ENCODE measurements around the gene LRRC47.

The LRRC47 gene

DNA sequence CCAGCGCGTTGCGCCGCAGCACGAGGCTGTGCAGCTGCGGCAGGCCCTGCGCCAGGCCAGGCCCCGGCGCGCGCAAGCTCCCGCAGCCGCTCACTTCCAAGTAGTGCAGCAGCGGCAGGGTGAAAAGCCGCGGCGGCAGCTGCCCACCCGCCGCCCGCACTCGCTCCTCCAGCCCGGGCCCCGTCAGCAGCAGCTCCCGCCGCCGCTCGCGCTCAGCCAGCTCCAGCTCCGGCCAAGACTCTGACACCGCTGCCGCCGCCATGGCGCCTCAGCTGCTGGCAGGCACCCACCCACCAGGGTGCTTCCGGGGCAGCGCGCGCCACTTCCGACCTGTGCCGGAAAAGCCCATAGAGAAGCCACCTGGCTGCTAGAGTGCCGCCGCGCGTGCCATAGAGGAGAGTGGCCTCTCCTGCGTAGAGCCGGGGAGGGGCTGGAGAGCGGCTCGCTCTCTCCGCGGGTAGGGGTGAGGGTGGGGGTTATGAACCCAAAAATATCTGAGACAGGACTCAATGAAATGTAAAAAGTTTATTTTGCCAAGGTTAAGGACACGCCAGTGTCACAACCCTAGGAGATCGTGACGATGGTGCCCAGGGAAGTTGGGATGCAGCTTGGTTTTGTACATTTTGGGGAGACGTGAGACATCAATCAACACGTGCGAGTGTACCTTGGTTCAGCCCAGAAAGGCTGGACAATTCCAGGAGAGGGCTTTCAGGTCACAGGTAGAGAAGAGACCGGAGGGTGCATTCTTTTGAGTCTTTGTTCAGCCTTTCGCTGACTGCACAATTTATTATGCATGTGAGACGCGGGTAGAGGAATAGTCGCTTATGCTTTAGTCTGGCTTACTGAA is at the start of gene LRRC47:
Gene LRRC47, minus strand, starts transcription at position 284 of the 847 bp plus-strand sequence. Its CDS starts 22 bp downstream, at position 262.
- DNase-seq = peak; percentile 97

DNA sequence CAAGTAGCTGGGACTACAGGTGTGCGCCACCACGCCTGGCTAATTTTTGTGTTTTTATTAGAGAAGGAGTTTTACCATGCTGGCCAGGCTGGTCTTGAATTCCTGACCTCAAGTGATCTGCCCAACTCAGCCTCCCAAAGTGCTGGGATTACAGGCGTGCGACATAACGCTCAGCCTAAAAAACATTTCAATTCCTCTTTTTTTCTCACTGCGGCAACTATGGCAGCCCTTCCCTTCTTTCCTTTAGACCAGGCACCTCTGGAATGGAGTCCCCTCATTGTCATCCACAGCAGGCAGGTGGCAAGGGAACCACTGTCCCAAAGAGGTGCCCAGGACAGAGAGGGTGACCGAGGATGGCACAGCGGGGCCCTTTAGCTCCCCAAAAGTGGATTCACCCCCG is 46.6 kb upstream of the LRRC47 start:
- no peak for DNase-seq

DNA sequence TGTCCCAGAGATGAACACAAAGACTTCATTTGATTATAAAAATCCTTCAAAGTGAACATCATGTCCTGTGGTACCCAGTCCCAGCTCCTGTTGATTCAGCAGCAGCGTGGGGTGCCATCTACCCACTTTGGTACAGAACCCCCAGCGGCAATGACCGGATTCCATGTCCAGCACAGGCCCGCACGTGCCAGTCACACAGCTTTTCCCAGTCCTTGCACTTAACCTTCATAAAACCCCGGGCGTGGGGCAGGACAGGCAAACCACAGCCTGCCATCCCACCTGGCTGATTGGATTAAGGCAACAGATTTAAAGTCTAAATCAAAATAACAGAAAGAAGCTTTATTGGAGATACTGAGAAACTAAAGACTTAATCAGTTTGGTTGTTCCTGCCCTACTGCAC is 45.2 kb upstream of the LRRC47 start:
- no peak for DNase-seq

GRCh38 chr1:3838788-3839187 is 42.5 kb upstream of the LRRC47 start:
- no peak for DNase-seq

- no peak for DNase-seq
Observed at GRCh38 chr1:3837685-3838084, 41.4 kb upstream of the LRRC47 start.

DNA sequence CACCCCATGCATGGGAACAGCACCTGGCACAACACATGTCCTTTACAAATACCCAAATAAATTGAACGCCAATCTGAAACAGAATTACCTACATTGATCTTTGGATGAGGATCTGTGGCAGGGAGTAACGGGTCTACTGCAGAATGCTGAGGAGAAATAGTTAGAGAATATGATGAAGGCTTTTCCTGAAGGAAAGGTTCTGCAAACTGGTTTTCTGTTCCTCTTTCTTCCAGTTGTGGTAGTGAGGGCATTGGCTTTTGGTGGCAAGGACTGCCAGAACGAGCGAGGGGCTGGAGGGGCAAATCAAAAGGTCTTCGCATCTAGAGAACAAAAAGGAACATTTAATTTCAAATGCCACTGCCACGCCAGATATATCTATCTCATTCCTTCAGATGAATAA is 40.9 kb upstream of the LRRC47 start:
- DNase-seq = no peak

DNA sequence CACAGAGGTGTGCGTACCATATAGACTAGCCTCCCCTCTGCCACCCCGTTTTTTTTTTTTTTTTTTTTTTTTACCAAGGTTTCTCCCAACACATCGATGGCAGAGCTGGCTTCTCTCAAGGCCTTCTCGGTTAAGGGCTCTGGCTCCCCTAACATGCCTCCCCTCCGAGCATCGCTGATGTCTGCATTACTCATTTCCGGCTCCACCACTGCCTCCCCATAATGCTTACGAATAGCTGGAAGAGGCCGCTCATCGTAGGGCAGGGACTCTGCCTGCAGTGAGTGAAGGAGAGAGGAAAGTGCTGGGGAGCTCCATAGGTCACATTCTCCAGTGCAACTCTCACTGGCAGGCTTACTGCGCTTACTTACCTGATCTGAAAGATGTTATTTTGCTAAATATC is 40.1 kb upstream of the LRRC47 start:
- DNase-seq = no peak

DNA sequence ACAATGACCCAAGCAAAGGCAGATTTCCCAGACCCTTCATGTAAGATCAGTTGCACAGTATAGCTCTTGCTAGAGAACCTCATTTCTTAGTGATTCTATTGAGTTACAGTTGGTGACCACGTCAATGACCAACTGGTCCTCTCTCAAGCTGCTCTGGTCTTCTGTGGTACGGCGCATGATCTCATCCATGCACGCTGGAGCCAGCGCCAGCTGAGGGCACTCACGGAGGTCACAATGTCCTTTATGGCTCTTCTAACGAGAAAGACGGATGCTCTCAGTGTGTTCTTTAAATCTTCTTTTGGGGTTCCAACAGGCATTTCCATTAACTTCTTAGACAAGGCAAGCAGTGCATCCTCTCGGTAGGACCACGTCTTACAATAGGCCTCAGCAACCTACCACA is 38.4 kb upstream of the LRRC47 start:
- no peak for DNase-seq

DNA sequence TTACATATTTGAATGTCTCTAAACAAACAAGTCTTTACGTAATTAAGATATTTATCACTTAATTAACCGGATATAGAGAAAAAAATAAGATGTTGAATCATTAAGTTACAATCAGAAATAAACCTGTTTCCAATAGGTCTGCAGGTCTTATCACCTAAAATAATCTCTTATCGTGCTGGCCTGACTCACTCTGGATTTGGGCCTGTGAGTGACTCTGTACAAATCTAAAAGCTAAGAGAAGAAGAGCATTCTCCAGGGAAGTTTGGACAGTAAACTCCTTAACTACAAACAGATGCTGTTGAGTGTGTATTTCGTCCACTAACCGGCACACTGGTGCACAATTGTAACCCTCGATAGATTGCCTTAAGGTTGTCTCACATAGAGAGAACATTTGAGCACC is 35.4 kb upstream of the LRRC47 start:
- DNase-seq = no peak

DNA sequence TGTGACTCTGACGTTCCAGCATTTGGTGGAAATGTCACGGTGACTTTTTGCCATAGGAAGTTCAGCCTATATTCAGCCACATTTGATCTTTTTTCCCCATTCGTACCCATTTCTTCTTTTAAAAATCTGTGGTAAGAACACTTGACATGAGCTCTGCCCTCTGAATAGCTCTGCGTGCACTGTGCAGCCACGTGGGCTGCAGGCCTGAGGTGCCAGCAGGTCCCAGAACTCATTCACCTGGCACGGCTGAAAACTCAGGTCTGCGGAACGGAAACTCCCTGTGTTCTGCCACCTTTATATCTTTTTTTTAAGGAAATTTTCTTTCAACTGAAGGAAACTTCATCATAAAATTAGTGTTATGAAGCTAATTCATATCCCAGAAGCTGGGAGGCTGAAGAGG is 32.1 kb upstream of the LRRC47 start:
- DNase-seq = no peak

DNA sequence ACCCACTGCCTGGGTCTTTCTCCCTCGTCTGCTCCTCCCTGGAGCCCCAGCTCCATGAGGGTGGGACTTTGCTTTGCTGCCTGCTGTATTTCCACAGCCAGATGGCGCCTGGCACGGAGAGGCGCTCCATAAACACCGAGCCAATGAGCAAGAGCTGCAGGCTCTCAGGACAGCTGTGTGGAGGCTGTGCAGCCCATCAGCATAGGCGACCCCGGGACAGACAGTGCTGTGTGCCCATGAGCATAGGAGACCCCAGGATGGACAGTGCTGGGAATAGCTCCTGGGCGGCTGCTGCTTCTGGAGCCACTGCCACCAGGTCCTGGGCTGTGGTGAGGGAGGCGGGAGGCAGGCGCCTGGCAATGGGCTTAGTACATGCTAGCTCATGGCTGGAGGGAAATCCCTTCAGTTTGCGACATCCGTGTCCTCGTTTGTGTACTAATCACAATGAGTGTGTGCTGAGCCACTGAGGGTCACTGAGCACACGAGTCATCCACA is 31.6 kb upstream of the LRRC47 start:
- no peak for DNase-seq

GRCh38 chr1:3825356-3825755 is 29.1 kb upstream of the LRRC47 start:
- DNase-seq = no peak

DNA sequence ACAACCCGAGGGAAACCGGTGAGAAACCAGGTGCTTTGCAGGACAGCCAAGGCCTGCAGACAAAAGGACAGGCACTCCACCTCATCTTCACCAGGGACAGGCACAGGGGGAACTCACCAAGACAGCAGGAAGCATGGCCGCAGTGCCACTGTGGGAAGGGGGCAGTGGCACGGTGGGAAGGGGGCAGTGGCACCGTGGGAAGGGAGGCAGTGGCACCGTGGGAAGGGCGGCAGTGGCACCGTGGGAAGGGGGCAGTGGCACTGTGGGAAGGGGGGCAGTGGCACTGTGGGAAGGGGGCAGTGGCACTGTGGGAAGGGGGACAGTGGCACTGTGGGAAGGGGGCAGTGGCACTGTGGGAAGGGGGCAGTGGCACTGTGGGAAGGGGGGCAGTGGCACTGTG is 28.4 kb upstream of the LRRC47 start:
- DNase-seq = no peak

- DNase-seq = no peak
Observed at GRCh38 chr1:3822421-3822820, 26.1 kb upstream of the LRRC47 start.

DNA sequence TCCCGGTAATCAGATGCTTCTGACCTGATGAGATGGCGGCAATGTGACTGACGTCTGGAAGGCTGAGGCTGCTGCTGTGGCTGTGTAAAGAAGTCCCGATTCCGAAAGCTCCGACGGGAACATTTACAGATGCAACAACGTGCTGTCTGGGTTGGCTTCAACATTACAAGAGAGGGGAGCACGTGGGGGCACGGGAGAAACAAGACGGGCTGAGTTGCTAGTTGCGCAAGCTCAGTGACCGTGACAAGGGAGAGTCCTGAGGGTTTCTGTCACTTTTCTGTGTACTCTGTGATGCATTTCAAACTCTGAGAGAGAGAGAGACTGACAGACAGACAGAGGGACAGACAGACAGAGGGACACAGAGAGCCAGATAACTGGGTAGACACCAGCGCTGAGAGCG is 25.6 kb upstream of the LRRC47 start:
- DNase-seq = no peak

DNA sequence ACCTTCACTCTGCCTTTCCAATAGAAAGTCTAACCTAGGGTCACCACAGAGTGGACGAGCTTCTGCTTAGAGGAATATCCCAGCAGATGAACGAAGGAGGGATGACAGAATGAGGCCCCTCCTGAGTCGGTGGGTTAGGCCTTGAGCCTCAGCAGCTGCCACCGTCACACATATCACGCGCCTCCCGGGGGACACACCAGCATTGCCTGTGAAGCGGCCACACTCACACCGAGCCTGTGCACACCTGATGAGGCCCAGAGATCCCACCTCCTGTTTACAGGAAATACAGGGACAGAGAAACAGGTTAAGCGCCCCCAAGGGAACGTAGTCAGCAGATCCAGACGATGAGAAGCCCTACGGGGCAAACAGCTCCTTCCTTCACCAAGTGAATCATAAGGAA is 25.1 kb upstream of the LRRC47 start:
- DNase-seq = no peak

GRCh38 chr1:3821004-3821403 is 24.7 kb upstream of the LRRC47 start:
- DNase-seq = no peak

DNA sequence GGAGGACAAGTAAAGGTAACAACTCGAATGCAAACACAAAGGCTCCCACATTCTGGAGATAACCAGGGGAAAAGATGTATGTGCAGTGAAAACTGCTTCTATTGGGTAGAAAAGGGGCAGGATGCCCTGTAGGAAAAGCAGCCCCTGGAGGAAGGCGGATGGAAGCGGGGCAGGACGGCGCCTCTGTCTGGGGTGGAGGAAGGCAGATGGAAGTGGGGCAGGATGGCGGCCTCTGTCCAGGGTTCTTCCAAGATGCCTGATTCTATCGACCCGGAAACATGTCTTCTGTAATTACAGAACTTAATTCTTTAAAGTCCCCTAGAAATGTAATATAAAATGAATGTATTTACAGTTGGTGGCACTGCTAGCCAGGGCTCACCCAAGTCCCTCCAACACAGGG is 24.0 kb upstream of the LRRC47 start:
- no peak for DNase-seq

DNA sequence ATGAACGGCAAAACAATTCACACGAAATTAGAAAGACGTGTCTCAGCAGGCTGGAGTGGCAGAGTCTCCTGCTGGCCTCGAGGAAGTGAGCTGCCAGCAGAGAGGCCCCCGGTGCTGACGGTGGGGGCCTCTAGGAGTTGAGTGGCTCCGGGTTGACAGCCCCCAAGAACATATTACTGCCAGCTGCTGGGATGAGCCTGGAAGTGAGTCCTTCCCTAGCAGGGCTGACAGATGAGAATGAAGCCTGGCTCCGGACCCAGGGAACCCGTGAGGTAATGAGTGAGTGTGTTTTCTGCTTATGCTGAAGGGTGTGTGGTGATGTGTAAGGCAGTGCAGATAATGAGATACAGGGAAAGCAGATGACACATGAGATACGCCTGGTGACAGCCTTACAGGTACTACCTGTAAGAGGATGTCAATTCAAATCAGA is 23.5 kb upstream of the LRRC47 start:
- DNase-seq = no peak

GRCh38 chr1:3817821-3818597 is 21.7 kb upstream of the LRRC47 start:
- DNase-seq = no peak

GRCh38 chr1:3817138-3817740 is 20.9 kb upstream of the LRRC47 start:
- no peak for DNase-seq

DNA sequence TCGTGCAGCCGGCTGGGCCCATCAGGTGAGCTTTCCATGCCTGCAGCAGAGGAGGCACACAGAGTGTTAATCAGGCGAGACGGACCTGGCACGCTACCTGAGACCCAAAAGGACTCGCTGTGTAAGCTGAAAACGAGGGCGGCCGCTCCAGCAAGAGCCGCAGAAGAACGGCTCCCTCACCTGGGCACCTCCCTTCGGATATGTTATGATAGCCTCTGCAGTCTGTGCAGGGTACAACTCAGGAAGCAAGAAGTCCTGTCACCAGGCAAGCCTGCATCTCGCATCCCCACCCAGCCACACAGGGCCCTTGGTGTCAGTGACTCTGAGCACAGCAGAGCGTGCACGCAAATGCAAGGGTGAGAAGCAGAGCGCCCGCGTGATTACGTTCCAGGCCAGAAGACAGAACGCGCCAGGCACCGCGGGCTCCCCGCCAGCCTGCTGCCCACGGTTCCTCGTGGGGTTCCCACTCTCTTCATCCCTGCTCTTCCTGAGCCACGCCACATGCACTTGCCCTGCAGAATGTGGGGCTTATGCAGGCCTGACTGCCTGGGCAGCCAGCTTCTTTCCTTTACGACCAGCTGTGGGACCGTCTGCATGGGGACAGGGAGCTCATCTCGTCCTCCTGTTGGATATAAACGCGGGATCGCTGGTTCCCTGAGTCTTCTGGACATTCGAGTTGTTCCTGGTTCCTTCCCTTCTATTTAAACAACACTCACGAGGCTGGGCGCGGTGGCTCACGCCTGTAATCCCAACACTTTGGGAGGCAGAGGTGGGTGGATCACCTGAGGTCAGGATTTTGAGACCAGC is 20.2 kb upstream of the LRRC47 start:
- DNase-seq = no peak
